NCI-H2227 treated with DMSO at 0.1 percent for 48 hours (cell line): ENCODE data around the gene NPIPA1.
A peak's percentile ranks its signal among the peaks of the same experiment; 100 is the strongest.
"Not testable (repeated sequence)": the region's sequence is repeated elsewhere in the genome, so short reads cannot be mapped to it uniquely, and the experiment has no call there.

Source experiments
- DNase-seq: peaks from one replicate; lab custom pipeline; 2025; lab: John Stamatoyannopoulos, UW

The NPIPA1 gene

DNA sequence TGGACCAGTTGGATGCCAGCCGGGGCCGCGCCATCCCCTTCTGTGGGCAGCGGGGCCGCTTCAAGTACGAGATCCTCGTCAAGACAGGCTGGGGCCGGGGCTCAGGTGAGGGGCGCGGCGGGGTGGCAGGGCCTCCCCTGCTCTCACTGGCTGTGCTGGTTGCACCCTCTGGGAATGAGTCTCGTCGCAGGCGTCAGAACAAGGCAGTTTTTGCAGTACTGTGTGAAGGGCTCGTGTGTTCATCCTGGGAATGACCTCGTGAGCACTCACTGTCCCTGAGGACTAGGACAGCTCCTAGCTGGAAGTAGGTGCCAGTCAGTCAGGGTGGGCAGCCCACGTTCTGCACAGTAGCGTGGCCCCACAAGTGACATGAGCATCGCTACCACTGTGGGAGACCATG, 6.3 kb upstream of the NPIPA1 start:
- DNase-seq = not testable (repeated sequence)

DNA sequence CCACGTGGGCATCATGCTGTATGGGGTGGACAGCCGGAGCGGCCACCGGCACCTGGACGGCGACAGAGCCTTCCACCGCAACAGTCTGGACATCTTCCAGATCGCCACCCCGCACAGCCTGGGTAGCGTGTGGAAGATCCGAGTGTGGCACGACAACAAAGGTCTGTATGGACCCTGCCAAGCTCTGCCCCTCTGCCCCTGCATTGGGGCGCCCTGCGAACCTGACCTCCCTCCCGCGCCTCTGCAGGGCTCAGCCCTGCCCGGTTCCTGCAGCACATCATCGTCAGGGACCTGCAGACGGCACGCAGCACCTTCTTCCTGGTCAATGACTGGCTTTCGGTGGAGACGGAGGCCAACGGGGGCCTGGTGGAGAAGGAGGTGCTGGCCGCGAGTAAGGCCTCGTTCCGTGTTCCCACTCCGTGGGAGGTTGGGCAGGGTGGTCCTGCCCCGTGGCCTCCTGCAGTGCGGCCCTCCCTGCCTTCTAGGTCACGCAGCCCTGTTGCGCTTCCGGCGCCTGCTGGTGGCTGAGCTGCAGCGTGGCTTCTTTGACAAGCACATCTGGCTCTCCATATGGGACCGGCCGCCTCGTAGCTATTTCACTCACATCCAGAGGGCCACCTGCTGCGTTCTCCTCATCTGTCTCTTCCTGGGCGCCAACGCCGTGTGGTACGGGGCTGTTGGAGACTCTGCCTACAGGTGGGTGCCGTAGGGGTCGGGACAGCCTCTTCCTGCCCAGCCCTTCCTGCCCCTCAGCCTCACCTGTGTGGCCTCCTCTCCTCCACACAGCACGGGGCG, 4.5 kb upstream of the NPIPA1 start:
- not testable (repeated sequence) for DNase-seq

DNA sequence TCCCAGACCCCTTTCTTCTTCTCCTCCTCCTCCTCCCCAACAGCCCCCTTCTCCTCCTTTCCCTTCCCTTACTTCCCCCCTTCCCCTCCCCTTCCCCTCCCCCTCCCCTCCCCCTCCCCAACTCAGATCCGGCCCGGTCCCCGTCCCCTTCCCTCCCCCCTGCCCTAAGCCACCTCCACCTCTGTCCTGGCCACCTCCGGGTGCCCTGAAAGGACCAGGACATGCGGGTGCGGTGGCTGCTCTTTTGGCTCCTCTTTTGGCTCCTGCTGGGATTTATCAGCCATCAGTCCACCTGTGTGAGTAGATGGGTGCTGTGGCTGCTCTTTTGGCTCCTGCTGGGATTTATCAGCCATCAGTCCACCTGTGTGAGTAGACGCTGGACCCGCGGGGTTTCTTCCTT, 751 bp downstream of the NPIPA1 start:
- not testable (repeated sequence) for DNase-seq

DNA sequence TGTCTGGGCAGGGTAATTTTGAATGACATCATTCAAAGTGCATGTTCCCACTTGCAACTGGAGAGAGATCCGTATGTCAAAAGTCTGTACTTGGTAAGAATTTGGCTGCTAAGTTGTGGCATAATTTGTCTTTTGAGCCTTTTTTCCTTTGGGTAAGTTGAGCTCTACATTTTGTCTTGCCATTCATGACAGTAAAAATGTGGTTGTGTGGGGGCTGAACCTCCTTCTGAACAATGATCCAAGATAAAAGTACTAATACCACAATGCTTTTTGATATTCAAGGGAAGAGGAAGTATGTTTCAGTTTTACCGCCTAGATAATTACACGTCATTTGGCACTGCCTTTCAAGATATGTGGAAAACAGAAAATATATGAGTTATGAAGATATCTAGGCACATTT, 5.4 kb downstream of the NPIPA1 start:
- DNase-seq = not testable (repeated sequence)

DNA sequence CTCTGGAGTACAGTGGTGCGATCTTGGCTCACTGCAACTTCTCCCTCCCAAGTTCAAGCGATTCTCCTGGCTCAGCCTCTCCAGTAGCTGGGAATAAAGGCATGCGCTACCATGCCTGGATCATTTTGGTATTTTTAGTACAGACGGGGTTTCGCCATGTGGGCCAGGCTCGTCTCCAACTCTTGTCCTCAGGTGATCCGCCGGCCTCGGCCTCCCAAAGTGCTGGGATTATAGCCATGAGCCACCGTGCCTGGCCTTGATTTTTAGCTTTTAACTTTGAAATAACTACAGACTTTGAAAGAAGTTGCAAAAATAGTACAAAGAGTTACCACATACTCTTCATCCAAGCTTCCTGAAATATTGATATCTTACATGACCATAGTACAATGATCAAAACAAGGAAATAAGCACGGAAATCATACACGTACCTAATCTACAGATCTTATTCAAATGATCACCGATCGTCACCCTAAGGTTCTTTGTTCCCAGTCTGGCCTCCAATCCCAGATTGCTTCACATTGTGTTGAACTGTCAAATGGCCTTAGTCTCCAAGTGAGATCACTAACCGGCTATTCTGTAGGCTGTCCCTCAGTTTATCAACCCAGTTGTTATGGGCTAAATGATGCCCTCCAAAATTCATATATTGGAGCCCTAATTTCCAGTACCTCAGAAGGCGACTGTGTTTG, 18.4 kb downstream of the NPIPA1 start:
- no peak for DNase-seq

DNA sequence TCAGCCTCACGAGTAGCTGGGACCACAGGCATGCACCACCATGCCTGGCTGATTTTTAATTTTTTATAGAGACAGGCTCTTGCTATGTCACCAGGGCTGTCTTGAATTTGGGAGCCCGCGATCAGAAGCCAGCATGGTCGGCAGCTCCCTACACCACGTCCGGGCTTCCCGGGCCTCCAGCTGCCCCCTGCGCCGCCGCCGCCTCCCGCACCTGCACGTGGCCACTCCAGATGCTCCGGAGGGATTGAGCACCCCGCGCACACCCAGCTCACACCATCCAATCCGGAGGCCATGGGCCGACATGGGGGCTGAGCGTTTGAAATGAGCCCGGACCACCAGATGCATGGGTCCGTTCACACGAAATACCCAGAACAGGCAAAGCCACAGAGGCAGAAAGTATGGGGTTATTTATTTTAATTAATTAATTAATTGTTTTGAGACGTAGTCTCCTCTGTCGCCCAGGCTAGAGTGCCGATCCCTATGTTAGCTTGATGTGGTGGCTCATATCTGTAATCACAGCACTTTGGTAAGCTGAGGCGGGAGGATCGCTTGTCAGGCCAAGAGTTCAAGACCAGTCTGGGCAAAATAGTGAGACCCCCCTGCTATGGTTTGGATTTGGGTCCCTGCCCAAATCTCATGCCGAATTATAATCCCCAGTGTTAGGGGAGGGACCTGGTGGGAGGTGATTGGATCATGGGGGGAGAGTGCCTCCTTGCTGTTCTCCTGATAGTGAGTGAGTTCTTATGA, 20.5 kb downstream of the NPIPA1 start:
- DNase-seq = no peak

DNA sequence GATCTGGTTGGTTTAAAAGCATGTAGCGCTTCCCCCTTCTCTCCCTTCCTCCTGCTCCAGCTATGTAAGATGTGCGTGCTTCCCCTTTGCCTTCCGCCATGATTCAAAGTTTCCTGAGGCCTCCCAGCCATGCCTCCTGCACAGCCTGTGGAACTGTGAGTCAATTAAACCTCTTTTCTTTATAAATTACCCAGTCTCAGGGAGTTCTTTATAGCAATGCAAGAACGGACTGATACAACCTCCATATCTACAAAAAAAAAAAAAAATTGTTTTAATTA, 21.0 kb downstream of the NPIPA1 start:
- no peak for DNase-seq

DNA sequence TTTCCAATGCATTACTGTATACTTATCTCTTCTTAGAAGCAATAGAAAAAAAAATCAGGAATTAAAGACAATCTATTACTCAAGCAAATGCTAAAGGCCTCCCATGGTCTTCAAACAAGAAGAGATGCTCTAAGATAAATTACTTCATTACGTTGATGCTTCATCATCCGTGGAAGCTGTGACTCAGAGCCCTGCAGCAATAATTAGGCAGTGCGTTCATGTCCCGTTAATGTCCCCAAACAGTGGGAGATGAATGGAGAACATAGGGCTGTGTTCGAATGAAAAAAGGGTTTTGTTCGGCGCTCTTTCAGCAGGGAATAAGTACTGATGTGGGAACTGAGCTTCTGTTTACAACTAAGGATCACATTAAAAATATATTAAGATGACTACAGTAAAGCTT, 21.7 kb downstream of the NPIPA1 start:
- DNase-seq = no peak

DNA sequence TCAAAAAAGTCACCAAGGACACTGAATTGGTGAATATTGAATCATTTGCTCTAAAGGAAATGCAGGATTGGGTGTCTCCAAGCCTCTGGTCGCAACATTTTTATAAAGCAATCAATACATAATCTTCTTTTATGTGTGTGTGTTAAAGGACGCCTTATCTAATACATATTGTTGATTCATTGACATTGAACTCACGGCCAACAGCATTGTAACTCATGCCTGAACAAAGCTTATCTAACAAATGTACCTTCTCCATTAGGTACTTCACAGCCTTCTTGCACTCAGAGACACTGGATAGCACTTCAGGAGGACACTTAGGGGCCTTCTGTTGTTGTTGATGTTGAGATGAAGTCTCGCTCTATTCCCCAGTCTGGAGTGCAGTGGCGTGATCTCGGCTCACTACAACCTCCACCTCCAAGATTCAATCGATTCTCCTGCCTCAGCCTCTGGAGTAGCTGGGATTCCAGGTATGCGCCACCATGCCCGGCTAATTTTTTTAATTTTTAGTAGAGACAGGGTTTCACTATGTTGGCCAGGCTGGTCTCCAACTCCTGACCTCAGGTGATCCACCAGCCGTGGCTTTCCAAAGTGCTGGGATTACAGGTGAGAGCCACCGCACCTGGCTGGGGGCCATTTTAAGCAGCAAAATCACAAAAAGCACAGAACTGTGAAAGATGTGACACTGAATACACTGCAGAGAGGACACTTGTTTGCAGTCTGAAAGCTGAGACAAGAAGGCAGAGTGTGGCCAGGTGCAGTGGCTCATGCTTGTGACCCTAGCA, 24.4 kb downstream of the NPIPA1 start:
- no peak for DNase-seq

DNA sequence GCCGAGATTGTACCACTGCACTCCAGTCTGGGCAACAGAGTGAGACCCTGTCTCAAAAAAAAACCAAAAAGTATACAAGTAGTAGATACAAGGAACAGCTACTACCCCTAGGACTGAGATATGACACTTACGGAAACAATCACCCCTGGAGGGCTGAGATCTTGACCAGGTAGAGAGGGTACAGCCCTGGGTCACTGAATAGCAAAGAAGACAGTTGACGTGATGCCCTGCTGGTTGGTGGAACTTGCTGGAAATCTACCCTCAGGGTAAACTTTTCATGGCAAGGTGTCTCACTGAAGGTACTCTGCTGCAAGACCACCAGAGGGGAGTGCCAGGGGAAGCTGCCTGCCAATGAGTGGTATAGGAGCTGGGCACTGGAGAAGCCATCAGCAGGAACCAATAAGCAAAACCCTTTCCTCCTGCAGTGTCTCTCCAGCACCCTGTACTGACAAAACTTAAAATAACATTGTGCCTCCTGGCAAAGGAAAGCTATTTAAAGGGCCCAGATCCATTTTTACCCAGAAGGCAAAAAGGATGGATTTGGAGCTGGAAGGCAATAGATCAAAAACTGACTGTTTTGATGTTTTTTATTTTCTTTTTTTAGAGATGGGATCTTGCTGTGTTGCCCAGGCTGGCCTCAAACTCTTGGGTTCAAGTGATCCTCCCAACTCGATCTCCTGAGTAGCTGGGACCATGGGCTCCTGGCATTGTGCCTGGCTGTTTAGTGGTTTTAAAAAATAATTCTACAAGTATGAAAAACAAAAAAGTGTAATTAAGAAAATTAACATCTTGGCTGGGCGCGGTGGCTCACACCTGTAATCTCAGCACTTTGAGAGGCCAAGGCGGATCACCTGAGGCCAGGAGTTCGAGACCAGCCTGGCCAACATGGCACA, 26.3 kb downstream of the NPIPA1 start:
- DNase-seq = no peak

DNA sequence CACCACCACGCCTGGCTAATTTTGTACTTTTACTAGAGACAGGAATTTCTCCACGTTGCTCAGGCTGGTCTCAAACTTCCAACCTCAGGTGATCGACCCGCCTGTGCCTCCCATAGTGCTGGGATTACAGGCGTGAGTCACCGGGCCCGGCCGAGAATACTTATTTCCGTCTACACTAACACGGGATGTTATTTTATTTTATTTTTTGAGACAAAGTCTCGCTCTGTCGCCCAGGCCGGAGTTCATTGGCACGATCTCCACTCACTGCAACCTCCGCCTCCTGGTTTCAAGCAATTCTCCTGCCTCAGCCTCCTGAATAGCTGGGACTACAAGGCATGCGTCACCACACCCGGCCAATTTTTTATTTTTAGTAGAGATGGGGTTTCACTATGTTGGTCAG, 28.1 kb downstream of the NPIPA1 start:
- no peak for DNase-seq

DNA sequence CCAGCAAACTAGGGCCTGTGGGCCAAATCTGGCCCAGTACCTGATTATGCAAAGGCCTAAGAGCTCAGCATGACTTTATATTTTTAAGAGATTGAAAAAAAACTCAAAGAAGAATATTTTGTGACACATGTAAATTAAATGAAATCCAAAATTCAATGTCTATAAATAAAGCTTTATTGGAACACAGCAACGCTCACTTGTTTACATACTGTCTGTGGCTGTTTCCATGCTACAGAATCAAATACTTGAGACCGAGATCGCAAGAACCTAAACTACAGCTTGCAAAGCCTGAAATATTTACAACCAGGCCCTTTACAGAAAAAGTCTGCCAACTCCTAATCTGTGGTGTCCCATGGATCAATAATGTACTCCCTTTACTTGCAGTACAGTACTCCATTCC, 32.6 kb downstream of the NPIPA1 start:
- not testable (repeated sequence) for DNase-seq

DNA sequence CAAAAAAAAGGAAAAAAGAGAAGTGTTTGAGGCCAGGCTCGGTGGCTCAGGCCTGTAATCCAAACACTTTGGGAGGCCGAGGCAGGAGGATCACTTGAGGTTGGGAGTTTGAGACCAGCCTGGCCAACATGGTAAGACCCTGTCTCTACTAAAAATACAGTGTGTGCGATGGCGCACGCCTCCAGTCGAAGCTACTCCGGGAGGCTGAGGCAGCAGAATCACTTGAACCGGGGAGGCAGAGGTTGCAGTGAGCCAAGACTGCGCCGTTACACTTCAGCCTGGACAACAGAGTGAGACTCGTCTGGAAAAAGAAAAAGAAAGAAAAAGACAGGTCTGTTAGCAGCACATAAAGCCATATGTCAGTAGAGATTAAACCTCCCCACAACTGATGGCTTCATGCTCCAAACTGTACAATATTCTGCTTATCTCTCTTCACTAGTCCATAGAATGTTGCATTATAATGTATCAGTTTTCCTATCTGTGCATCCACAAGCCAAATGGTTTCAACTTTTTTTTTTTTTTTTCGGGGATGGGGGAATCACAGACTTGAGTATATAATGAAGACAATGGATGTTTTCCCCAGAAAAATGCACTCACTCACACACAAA, 34.5 kb downstream of the NPIPA1 start:
- not testable (repeated sequence) for DNase-seq

DNA sequence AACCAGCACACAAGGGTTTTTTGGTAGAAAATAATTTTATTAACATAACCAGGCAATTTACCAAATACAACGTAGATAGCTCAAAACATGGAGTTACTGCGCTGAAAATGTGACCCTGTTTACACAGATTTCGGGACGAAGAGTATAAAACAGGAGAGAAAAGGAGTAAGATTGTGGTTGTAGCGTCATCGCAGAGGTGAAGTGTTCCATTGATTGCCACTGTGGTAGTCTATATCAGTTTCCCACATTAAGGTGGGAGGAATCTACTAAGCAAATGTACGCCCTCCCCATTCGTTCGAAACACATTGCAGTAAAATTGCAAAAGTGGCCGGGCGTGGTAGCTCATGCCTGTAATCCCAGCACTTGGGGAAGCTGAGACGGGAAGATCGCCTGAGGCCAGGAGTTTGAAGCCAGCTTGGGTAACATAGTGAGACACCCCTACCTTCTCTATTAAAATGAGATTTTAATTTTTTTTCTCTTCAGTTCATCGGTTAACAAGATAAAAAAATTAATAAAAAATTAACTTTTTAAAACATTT, 36.6 kb downstream of the NPIPA1 start:
- DNase-seq = not testable (repeated sequence)

DNA sequence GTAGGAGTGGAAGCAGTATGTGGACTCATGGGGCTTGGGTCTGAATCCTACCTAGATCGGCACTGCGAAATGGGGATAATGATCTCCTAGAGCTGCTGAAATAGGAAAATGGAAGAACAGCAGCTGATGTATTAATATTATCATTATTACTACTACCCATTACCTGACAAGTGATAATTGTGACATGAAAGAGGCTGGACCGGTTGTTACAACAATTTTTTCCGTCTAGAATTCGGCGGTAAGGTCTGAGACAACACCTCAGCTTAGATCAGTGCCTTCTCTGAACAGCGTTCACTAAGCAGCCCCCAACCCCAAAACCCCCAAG, 37.0 kb downstream of the NPIPA1 start:
- peak; percentile 74 for DNase-seq

DNA sequence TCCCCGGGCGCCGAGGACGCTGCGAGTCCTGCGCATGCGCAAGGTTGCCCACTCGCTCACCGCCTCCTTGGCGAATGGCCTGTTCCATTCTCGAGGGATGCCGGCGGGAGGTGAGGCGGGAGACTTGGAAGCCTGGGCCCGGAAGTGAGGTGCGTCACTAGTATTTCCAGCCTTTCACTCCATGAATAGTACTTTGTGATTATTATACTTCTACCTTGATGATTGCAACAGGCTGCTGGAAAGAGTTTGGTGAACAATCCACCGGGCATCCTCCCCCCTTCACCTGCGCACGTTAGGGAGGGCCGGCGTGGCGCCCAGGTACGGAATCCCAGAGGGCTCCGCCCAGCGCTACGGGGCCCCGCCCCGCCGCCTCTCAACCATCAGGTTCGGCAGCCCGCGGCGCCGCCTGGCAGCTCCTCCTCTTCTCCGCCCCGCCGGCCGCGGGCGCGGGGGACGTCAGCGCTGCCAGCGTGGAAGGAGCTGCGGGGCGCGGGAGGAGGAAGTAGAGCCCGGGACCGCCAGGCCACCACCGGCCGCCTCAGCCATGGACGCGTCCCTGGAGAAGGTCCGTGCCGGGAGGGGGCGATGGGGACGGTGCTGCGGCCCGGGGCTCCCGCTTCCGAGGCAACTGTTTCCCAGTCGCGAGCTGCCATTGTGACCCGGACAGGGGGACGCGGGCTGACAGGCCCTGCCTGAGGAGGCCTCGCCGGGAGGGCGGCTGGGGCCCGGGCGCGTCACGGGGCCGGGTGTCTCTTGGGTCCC, 37.6 kb downstream of the NPIPA1 start, which contains the start of gene PDXDC1:
Gene PDXDC1 (plus strand): TSS at position 371 of the 762 bp plus-strand sequence. CDS start 174 bp downstream, at position 545.
- DNase-seq = peak; percentile 95

DNA sequence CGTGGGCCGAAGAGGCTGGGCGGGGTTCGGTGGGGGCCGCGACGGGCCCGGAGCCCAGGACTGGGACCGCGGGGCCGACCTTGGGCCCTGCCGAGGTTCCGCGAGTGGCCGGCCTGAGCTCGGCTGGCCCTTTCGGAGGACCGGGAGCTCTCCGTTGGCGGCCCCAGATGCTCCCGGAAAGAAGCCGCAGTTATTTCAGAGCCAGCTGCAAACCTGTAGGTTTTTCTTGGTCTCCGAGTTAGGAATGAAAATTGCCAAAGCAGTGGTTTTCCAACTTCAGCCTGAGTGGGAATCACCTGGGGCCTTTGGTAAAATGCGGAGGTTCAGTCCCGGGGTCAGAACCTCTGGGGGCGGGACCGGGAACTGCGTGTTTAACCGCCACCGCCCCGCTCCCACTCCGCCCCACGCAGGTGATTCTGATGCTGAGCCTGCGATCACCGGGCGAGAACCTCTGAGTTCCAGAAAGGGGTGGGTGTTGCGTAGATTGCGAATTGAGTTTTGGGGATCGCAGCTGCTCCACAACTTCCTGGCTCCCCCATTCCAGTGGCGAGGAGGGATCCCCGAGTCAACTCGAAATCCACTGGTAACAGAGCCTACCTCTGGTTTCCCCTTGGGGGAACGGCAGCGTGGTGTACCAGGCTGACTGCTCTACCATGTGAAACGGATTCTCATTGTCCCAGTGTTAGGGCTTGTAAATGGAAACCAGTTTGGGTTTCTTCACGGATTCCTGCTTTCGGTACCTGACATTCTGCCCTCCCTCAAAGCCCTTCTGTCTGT, 38.4 kb downstream of the NPIPA1 start:
- not testable (repeated sequence) for DNase-seq

DNA sequence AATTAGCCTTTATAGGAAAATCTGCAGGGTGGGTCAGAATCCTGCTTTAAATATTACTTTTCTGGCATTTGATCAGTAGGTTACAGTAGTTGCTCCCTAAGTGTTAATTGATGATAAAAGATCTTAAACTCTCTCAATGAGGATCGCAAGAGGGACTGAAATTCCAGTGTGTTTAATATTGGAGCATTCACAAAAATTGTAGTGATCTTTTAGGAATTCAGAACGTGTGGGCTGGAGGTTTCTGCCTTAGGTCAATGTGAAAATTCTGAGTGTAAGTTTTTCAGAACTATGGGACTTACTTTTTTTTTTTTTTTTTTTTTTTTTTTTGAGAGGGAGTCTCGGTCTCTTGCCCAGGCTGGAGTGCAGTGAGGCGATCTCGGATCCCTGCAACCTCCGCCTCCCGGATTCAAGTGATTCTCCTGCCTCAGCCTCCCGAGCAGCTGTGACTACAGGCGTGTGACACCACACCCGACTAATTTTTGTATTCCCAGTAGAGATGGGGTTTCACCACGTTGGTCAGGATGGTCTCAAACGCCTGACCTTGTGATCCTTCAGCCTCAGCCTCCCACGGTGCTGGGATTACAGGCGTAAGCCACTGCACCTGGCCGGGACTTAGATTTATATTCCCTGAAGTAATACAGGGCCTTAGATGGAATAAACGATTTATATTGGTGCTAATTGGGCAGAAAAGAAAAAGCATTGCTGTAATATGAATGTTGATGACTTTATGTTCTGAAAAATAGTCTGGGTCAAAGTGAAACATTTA, 39.9 kb downstream of the NPIPA1 start:
- not testable (repeated sequence) for DNase-seq
